ENCODE results near the gene CEACAM1. TPM values are rescaled to one million over a fixed set of nuclear protein-coding genes. Genes with fewer than 3 reads are reported as not detected.
"Not testable (repeated sequence)": the region's sequence is repeated elsewhere in the genome, so short reads cannot be mapped to it uniquely, and the experiment has no call there.

Gene CEACAM1
- total RNA-seq, 1 donor from 2014 or later: 0.30 TPM

DNA sequence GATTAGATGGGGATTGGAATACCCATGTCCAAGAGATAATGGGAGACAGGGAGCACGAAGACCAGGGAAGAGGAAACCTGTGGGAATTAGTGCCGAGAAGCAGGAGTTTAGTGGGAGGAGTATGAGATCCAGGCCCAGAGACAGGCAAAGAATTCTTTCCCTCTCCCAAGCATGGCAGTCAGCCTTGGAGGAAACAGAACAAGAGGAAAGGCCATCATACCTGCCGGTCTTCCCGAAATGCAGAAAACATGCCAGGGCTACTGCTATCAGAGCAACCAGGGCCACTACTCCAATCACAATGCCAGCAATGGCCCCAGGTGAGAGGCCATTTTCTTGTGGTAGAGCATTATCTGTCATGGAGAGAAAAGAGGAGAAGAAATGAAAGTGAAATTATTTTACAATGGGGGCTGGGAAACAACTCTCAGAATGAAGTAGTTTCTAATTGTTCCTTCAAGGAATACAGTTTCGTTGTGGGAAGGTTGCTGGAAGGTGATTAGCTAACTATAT, 16.1 kb downstream of the CEACAM1 start:
- DNase-seq (ENCODE audit: low read depth): no peak

DNA sequence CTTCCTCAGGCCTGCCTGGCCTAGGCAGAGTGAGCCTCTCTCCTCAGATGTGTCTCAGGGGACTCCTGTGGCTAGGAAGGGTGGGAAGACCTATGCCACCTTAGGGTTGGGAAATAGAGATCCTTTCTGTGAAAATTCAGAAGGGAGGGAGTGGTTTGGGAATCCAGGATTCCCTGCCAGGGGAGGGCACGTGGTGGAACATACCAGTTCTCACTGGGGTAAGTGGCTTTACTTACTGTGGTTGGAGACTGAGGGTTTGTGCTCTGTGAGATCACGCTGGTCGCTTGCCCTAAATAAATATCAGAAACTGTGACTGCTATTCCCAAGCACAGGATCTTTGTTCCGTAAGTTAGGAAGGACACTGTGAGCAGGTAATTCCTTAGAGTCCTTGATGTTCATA, 16.9 kb downstream of the CEACAM1 start:
- DNase-seq (ENCODE audit: low read depth): no peak

DNA sequence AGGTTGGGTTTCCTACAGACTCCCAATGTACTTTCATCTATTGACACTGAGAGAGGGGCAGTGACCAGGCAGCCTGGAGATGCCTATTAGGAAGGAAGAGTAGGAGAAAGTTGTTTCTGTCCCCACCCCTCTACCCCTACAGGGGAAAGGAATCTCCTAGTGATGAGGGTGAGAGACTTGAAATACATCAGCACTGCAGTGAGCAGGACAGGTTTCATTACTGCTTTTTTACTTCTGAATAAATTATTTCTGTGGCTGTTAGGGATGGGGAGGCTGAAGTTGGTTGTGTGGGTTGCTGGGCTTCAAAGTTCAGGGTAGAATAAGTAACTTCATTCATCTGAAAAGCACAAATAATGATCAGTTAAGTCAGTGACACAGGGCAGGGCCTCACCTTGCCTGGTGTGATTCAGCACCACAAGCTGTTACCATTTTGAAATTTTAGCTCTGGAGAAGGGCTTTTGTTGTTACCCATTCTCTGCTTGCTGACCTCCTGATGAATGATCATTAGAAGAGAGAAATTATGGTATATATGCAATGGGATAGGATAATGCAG, 19.3 kb downstream of the CEACAM1 start:
- DNase-seq (ENCODE audit: low read depth): no peak

DNA sequence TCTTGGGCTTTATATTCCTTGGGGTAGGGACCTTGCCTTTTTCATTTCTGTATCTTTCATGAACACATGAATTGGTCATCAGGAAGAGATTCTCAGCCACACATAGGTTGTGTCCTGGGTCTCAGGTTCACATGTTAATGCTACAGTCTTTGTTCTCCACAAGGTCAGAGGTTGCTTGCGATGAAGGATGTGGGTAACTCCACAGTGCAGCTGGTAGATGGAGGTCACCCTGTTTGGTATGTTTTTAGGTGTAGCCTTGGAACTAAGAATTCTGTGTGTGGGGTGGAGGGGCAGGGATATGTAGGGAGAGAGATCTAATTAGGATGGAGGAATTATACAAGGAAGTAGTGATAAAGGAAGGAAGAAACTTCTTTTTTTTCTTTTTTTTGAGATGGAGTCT, 23.2 kb downstream of the CEACAM1 start:
- DNase-seq (ENCODE audit: low read depth): no peak

DNA sequence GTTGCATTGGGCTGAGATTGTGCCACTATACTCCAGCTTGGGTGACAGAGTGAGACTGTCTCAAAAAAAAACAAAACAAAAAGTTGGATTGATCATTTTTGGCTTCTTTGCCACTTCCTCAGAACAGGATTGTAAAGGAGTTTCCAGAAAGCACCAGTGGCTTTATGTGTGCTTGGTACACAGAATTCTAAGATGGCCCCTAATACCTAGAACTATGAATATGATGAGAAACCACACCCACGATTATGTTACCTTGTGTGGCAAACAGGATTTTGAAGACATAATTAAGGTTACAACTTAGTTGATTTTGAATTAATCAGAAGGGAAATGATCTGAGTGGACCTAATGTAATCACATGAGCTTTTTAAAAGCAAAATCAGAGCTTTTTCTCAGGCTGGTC, 26.5 kb downstream of the CEACAM1 start:
- DNase-seq (ENCODE audit: low read depth): no peak

DNA sequence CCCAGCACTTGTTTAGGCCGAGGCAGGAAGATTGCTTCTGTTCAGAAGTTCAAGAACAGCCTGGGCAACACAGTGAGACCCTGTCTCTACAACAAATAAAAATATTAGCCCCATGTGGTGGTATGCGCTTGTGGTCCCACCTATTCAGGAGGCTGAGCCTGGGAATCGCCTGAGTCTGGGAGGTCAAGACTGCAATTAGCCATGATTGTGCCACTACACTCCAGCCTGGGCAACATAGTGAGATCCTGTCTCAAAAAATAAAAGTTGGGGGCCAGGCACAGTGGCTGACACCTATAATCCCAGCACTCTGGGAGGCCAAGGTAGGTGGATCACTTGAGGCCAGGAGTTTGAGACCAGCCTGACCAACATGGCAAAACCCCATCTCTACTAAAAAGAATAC, 27.0 kb downstream of the CEACAM1 start:
- not testable (repeated sequence) for DNase-seq (ENCODE audit: low read depth)

DNA sequence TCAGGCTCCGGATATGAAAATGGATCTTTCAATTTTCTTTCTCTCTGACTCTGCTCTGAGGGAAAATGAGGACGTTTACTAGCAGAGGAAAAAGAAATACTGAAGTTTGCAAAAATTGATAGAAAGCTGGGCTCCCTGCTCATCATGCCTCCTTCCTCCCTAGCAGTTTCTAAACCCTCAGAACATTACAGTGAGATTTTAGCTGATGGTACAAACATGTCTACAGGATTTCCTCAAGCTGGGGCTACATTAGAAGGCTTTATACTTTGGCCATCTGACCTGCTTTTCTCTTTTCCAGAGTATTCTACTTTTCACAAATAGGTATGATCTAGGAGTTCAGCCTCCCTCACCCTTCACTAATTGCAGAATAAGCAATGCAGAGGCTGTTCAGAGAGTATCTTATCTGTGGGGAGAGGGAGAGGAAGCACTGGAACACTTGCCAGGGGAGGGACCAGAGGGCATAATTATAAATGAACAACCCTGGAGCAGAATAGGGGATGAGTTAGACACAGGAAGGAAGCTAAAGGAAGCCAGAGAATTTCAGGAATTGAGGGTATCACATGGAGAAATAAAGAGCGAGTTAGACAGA, 30.0 kb downstream of the CEACAM1 start:
- no peak for DNase-seq (ENCODE audit: low read depth)

DNA sequence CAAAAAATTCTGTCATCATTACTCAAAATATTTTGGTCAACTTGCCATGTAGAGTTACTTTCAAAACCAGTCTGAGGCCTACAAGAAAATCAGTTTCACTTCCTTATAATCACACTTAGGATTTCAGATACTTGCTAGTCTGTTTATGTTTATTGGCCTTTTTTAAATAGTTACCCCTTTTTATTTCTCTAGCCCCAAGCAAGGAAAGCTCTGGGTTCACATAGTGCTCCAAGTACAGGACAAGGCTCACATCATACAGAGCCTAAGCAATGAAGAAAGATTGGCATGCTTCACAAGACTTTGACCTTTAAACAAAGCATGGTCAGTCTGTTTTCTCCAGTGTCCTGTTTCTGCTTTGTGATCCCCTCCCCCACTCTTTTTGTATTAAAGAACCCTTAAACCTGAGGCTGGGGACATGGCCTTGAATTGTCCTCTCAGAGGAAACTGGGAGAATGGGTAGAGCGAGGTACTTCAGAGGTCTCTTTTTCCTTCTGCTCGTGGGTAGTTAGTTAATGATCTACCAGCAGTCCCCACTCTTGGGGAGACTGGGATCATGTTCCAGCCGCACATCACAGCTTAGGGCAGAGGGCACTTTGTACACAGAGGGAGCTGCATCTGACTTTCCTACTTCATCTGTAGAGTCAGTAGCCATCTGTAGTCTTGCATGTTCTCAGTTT, 30.7 kb downstream of the CEACAM1 start:
- DNase-seq (ENCODE audit: low read depth): peak; percentile 76

DNA sequence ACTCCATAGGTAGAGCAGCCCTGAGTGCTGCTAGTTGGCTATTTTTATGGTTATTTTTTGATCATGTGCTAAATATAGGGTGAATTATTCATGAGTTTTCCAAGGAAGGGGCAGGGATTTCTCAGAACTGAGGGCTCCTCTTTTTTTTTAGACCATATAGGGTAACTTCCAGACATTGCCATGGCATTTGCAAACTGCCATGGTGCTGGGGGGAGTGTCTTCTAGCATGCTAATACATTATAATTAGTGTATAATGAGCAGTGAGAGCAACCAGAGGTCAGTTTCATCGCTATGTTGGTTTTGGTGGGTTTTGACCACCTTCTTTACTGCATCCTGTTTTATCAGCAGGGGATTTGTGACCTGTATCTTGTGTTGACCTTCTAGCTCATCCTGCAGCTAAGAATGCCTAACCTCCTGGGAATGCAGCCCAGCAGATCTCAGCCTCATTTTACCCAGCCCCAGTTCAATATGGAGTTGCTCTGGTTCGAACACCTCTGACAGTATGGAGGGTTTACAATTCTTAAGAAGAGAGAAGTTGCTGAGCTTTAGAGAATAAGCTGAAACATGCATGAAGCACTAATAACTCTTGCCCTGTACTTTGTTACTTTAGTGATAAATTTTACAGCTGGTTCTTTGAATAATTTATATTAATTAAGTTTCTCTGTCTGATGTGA, 31.7 kb downstream of the CEACAM1 start:
- DNase-seq (ENCODE audit: low read depth): no peak

DNA sequence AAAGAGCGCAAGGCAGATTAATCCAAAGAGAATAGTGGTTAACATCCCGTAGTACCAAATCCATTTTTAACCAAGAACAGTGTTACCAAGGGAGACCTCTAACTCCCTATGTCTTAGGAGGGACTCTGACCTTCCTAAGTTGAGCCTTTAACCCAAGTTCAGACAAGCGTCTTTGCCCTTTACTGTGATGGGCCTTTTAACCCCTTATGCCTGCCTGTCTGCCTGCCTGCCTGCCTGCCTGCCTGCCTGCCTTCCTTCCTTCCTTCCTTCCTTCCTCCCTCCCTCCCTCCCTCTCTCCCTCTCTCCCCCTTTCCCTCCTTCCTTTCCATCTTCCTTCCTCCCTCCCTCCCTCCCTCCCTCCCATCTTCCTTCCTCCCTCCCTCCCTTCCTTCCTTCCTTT, 32.6 kb downstream of the CEACAM1 start:
- no peak for DNase-seq (ENCODE audit: low read depth)

DNA sequence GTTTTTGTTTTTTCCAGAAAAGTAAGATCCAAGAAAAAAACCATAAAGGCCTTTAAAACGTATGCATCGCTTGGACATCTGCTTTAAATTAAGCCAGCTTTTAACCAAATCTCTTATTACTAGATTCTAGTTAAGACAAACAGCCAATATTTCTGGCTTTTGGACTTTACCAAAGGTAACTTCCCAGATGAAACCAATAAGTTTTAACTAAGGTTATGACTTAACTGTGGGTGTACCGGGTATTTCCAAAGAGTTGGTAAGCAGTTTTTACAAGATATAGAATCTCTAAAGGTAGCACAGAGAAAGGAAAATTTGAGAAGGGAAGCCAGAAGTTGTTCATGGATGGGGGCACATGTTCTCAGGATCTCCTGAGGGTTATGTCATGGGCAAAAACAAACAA, 34.0 kb downstream of the CEACAM1 start:
- no peak for DNase-seq (ENCODE audit: low read depth)

DNA sequence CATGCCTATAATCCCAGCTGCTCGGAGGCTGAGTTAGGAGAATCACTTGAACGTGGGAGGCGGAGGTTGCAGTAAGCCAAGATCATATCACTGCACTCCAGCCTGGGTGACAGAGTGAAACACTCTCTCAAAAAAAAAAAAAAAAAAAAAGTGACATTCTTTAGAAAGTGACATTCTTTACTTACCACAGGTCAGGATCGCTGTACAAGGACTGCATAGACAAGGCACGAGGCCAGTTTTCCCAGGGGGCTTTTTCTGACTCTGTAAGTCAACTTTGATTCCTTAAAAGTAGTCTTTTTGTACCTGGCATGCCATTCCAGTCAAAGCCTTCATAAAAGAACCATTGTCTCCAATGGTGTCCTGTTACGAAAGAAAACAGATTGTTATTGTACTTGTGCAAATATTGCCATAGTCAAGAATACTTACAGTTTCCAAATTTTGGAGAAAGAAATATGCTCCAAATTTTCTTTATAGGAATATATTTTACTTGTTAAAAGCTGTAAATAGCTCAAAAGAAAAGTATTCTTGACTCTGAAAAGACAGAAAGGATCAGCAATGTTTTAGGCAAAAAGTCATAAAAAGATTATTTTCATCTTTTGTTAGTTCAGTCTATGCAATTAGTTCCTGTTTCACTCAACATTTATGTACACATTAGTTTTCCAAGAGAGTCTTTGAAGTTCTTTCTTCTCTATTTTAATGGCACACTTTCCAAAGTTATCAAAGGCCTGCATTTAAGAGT, 39.3 kb downstream of the CEACAM1 start:
- no peak for DNase-seq (ENCODE audit: low read depth)

DNA sequence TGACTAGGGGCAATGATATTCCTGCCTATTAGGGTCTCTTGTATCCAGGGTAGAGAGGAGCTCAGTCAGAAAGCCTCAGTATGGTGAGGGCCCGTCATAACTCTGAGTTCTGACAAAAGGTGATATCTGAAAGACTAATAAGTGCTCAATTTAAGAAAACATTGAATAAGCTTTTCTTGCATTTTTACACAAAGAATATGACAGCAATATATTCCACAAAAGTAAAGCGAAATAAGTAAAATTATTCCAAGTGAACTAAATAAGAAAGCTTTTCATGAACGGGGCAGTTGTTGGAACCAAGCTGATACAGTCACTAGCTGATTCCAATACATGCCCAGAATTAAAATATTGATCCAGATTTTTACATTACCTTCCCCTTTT, 40.5 kb downstream of the CEACAM1 start:
- no peak for DNase-seq (ENCODE audit: low read depth)

DNA sequence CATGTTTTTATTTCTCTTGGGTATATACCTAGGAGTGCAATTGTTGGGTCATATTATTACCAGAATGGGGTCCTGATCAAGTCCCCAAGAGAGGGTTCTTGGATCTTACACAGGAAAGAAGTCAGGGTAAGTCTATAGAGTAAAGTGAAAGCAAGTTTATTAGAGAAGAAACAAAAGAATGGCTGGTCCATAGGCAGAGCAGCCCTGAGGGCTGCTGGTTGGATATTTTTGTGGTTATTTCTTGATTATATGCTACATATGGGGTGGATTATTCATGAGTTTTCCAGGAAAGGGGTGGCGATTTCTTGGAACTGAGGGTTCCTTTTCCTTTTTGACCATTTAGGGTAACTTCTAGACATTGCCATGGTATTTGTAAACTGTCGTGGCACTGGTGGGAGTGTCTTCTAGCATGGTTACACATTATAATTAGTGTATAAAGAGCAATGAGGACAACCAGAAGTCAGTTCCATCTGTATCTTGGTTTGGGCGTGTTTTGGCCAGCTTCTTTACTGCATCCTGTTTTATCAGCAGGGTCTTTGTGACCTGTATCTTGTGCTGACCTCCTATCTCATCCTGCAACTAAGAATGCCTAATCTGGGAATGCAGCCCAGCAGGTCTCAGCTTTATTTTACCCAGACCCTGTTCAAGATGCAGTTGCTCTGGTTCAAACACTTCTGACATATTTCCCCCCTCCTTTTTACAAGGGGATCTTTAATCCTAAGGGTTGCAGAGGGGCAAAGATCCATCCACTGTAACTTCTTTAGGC, 41.1 kb downstream of the CEACAM1 start:
- no peak for DNase-seq (ENCODE audit: low read depth)

DNA sequence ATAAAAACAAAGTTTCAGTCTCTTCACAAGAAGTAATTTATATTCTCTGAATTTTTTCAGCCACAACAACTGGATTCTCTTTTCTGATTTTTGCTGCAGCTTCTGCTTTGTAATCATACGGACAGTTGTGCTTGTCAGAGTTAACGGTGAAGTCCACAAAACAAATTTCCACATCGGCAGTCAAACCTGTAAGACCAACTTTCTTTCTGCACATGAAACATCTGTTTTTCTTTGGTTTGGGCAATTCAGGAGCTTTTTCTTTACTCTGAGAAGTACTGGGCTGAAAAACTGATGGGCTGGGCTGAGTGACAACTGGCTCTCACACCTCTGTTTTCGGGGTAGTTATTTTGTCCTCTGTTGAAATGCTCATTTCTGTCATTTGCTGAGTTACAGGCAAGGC, 43.2 kb downstream of the CEACAM1 start:
- not testable (repeated sequence) for DNase-seq (ENCODE audit: low read depth)

DNA sequence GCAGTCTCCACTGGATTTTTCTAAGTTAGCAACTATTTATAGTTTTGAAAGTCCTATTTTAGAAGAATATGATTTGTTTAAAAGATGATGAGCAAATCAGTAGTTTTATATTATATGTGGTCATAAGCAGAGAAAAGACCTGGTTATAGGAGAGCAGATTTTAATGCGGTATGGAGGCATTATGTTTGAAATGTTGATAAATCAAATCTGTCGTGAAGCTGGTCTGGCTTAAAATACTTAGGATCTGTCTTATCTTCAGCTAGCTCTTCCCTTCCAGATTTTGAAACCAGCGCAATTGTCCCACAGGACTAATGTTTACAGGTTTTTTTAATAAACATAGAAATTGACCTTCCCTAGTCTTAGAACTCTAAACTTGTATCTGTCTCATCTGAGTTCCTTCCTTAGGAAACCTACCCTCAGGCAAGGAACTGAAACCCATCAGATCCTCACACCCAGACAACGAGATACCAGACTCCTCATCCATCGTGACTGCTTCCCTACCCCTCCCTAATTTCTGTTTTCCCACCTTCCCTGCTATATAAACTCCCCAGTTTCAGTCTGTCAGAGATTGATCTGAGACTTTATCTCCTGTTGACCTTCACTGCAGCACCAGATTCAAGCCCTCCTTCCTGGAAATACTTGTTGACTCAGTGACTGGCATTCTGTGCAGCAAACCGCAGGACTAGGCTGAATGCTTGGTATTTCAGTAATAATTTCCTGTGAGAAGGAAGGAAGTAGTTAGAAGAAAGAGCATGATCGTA, 47.8 kb downstream of the CEACAM1 start:
- peak; percentile 57 for DNase-seq (ENCODE audit: low read depth)

DNA sequence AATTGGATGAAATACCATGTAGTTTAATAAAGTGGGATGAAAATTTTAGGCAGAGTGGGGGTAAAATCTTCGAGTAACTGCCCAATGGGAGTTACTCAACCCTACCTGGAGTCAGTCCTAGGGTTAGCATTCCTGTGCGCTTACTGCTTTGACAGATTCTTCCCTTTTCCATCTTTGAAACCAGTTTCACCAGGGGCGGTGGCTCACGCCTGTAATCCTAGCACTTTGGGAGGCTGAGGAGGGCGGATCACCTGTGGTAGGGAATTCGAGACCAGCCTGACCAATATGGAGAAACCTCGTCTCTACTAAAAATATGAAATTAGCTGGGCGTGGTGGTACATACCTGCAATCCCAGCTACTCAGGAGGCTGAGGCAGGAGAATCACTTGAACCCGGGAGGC, 48.5 kb downstream of the CEACAM1 start:
- no peak for DNase-seq (ENCODE audit: low read depth)

DNA sequence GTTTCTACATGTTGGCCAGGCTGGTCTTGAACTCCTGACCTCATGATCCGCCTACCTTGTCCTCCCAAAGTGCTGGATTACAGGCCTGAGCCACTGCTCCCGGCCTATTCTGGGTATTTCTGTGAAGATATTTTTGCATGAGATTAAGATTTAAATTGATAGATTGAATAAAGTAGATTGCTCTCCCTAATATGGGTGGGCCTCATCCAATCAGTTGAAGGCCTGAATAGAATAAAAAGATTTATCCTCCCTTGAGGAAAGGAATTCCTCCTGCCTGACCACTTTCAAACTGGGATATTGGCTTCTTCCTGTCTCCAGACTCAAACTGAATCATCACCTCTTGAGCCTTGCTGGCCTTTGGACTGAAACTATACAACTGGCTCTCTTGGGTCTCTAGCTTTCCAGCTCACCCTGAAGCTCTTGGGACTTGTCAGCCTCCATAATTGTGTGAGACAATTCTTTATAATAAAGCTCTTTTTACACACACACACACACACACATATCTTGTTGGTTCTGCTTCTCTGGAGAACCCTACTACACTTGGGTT, 49.4 kb downstream of the CEACAM1 start:
- DNase-seq (ENCODE audit: low read depth): no peak

DNA sequence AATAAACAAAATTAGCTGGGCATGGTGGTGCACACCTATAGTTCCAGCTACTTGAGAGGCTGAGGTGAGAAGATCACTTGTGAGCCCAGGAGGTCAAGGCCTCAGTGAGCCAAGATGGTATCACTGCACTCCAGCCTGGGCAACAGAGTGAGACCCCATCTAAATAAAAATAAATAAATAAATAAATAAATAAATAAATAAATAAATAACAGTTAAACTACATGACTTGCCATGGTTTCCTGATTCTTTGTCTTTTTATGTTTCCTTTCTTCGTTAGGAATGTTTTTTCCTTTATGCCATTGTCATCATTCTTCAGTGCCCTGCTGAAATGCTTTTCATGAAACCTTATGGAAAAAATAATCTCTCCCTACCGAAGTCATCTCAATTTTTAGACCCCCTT, 50.3 kb downstream of the CEACAM1 start:
- no peak for DNase-seq (ENCODE audit: low read depth)

DNA sequence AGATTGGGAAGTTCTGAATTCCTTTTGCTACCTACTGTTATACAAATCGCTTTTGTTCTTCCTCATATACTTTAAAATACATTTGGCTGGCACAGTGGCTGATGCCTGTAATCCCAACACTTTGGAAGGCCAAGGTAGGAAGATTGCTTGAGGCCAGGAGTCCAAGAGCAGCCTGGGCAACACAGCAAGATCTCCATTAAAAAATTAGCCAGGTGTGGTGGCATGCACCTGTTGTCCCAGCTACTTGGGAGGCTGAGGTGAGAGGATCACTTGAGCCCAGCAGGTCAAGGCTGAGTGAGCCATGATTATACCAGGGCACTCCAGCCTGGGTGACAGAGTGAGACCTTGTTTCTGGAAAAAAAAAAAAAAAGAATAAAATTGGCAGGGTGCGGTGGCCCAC, 51.2 kb downstream of the CEACAM1 start:
- DNase-seq (ENCODE audit: low read depth): no peak
